Hepatocyte (in vitro differentiated cells): ENCODE measurements around the gene EIF3L.

ENCODE experiments used
- CTCF ChIP-seq: fragments of 200-600 bp; sonication (generic); IDR thresholded peaks from 2 replicates; pipeline ENCODE4 v1.5.1; 2016; ENCODE audit warnings: antibody characterized with exemption, mild to moderate bottlenecking; ENCODE audit not compliant: poor library complexity
- EZH2 ChIP-seq: fragments of 200-600 bp; sonication (generic); IDR thresholded peaks from 2 replicates; pipeline ENCODE4 v1.6.1; 2016; ENCODE audit warnings: antibody characterized with exemption, mild to moderate bottlenecking, borderline replicate concordance
- EZH2phosphoT487 ChIP-seq: fragments of 200-600 bp; sonication (generic); IDR thresholded peaks from one replicate; pipeline ENCODE4 v1.6.1; 2018; ENCODE audit warnings: antibody characterized with exemption, mild to moderate bottlenecking, low read depth, moderate library complexity; ENCODE audit not compliant: unreplicated experiment, severe bottlenecking

- TF ChIP-seq CTCF (no peak), EZH2 (no peak), EZH2phosphoT487 (no peak)
These were observed 78.4 kb downstream of the EIF3L start for GRCh38 chr22:37927637-37927936.
